ENCODE data around the gene CFL1. TPM values are rescaled to one million over a fixed set of nuclear protein-coding genes. Genes with fewer than 3 reads are reported as not detected.

Gene CFL1
- total RNA-seq, 1 donor from 2014 or later: 1,020 TPM

DNA sequence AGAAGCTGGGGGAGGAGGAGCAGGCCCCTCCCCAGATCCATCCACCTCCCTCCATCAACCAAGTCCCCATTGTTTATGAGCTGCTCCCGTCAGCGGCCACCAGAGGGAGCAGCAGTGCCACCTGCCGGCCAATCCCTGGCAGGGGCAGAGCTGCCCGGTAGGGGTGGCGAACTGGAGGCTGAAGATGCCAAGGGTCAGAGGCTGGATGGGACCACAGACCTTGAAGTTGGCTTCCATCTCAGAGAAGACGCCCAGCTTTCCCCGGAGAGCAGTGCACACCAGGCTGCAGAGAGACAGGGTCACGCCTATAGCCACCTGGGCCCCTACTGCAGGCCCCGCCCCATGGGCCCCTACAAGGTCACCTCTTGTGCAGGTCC, 26.7 kb upstream of the CFL1 start:
- intact Hi-C loops (cut with micrococcal nuclease): loop anchor here (1.0 to 2.0 kb wide), 4 partner anchors 16 to 178 kb away; partner anchors contain the start of genes FOSL1 and MUS81
- peaks cover 29% of the 10 kb centered on the region for H3K36me3 Mint-ChIP-seq (ENCODE audit: low read depth)
- peak overlapping the region; percentile 40 for H3K27ac Mint-ChIP-seq
- peak overlapping the region; percentile 28 for H3K4me3 Mint-ChIP-seq
- no peaks in the 10 kb centered on the region for H3K27me3 Mint-ChIP-seq (ENCODE audit: insufficient read depth)
- peak; percentile 77 for DNase-seq (ENCODE audit: low spot score)
- H3K9me3 Mint-ChIP-seq: no peaks in the 10 kb centered on the region
- peaks cover 54% of the 10 kb centered on the region for H3K4me1 Mint-ChIP-seq (ENCODE audit: low read depth)

DNA sequence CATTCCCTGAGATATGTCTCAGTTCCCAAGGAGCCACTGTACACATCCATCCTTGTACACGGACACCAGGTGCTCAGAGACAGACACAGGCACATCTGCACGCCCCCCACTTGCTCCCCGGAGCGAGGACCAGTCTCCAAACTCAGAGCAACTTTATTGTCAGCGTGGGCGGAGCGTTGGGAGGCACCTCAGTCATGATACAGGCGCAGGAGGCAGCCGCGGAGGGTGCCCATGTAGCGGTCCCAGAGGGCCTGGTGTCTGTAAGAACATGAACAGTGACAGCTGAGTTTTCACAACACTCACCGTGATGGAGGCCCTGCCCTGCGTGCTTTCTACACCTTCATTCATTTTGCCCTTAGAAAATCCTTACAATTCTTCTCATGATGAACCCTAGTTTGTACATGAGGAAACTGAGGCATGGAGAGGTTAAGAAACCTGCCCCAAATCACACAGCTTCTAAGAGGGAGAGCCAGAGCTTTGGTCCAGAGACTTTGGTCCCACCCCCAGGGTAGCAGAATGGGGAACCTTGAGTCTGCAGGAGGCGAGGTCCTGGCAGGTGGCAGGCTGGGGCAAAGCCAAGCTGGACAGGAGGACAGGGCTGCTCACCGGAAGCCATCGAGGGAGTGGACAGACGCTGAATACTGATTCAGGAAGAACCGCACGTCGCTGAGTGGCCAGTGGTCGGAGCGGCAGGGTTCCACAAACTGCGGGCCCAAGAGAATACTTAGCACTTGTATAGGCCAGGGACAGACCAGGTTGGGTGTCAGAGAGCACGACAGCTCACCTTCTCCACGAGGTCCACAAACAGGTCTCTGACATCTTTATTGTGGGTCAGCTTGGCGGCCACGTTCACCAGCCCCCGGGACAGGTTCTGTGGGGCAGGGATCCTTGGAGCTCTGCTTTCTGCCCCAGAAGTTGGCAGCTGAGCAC, 26.1 kb upstream of the CFL1 start:
- Mint-ChIP-seq H3K4me1 (ENCODE audit: low read depth) (peaks cover 54% of the 10 kb centered on the region), H3K27me3 (ENCODE audit: insufficient read depth) (no peaks in the 10 kb centered on the region), H3K27ac (peak overlapping the region; percentile 40), H3K36me3 (ENCODE audit: low read depth) (peaks cover 29% of the 10 kb centered on the region), H3K9me3 (no peaks in the 10 kb centered on the region), H3K4me3 (peak overlapping the region; percentile 28)
- no peak for DNase-seq (ENCODE audit: low spot score)
- intact Hi-C loops (cut with micrococcal nuclease): loop anchor here (1.0 to 2.0 kb wide), 4 partner anchors 17 to 178 kb away; partner anchors contain the start of genes FOSL1 and MUS81

DNA sequence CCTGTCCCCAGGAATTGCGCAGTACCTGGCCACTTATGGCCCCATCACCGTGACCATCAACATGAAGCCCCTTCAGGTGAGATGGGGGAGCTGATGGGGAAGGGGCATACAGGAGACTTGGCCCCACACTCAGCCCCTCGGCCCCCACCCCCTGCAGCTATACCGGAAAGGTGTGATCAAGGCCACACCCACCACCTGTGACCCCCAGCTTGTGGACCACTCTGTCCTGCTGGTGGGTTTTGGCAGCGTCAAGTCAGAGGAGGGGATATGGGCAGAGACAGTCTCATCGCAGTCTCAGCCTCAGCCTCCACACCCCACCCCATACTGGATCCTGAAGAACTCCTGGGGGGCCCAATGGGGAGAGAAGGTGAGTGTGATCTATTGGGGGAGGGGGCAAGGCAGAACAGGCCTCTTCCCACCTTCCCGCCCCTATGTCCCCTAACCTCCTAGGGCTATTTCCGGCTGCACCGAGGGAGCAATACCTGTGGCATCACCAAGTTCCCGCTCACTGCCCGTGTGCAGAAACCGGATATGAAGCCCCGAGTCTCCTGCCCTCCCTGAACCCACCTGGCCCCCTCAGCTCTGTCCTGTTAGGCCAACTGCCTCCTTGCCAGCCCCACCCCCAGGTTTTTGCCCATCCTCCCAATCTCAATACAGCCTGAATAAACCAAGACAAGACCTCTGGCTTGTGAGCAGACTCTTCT, 25.2 kb upstream of the CFL1 start:
- H3K27me3 Mint-ChIP-seq (ENCODE audit: insufficient read depth): no peaks in the 10 kb centered on the region
- H3K9me3 Mint-ChIP-seq: no peaks in the 10 kb centered on the region
- no peak for DNase-seq (ENCODE audit: low spot score)
- H3K27ac Mint-ChIP-seq: no peak overlapping the region
- H3K36me3 Mint-ChIP-seq (ENCODE audit: low read depth): peaks cover 28% of the 10 kb centered on the region
- peaks cover 50% of the 10 kb centered on the region for H3K4me1 Mint-ChIP-seq (ENCODE audit: low read depth)
- intact Hi-C loops (cut with micrococcal nuclease): no loop called here
- H3K4me3 Mint-ChIP-seq: no peak overlapping the region

DNA sequence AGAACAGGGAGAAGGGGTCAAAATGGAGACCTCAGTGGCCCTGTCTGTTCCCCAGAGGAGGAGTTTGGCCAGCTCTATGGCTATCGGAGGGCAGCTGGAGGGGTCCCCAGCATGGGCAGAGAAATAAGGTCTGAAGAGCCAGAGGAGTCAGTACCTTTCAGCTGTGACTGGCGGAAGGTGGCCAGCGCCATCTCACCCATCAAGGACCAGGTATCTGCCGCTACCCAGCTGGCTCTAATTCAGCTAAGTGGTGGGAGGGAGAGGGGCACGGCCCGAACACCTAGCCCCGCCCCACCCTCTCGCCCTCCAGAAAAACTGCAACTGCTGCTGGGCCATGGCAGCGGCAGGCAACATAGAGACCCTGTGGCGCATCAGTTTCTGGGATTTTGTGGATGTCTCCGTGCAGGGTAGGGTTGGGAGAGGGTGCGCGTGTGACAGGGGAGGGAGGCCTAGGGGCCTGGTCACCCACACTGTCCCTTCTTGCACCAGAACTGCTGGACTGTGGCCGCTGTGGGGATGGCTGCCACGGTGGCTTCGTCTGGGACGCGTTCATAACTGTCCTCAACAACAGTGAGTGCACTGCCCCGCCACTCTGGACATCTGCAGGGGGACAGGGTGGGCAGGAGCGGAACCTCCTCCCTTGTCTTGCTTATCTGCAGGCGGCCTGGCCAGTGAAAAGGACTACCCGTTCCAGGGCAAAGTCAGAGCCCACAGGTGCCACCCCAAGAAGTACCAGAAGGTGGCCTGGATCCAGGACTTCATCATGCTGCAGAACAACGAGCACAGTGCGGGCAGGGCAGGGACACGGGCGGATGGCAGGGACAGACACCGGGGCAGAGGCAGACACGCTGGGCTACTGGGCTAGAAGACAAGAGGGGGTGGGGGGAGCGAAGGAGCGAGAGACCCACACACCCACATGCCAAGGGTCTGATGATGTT, 24.4 kb upstream of the CFL1 start:
- H3K27ac Mint-ChIP-seq: no peak overlapping the region
- peaks cover 50% of the 10 kb centered on the region for H3K4me1 Mint-ChIP-seq (ENCODE audit: low read depth)
- H3K27me3 Mint-ChIP-seq (ENCODE audit: insufficient read depth): no peaks in the 10 kb centered on the region
- no peak overlapping the region for H3K4me3 Mint-ChIP-seq
- no peaks in the 10 kb centered on the region for H3K9me3 Mint-ChIP-seq
- no peak for DNase-seq (ENCODE audit: low spot score)
- peaks cover 27% of the 10 kb centered on the region for H3K36me3 Mint-ChIP-seq (ENCODE audit: low read depth)
- intact Hi-C loops (cut with micrococcal nuclease): no loop called here

DNA sequence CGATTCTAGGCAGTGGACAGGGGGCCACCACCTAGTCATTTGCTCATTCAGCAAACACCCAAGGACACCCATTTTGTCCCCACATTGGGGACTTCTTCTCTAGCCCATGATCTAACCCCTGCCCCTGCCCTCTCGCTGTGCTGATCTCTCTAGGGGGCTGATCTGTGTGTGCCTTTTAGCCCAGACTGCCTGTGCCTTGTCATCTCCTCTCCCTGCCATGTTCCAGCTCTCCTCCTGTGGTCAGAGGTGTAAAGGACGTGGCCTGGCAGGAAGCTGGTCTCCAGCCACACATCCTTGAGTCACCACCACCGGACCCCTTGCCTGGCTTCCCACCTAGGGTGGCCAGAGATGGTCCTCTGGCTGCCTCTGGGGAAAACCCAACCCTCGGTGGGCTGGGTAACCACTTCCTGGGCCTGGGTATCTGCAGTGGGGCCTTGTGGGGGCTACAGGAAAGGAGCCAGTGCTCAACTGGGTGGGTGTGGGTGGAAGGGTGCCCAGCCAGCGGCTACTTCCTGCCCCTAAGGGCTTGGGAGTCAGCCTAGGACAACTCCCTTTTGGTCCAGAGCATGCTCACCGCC, 23.0 kb upstream of the CFL1 start:
- DNase-seq (ENCODE audit: low spot score): no peak
- Mint-ChIP-seq H3K36me3 (ENCODE audit: low read depth) (peaks cover 20% of the 10 kb centered on the region), H3K27ac (peak overlapping the region; percentile 86), H3K27me3 (ENCODE audit: insufficient read depth) (no peaks in the 10 kb centered on the region), H3K9me3 (no peaks in the 10 kb centered on the region), H3K4me3 (no peak overlapping the region), H3K4me1 (ENCODE audit: low read depth) (peaks cover 43% of the 10 kb centered on the region)
- intact Hi-C loops (cut with micrococcal nuclease): no loop called here

DNA sequence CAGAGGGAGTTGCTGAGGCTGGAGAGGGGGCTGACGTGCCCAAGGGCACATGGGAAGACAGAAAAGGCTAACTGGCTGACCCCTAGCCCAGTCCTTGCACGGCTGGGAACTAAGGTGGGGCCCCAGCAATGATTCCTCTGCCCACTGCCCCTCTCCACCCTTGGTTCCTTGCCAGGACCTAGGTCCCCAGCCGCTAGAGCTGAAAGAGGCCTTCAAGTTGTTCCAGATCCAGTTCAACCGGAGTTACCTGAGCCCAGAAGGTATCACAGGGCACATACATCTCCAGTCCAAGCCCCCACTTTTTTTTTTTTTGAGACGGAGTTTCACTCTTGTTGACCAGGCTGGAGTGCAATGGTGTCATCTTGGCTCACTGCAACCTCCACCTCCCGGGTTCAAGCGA, 22.0 kb upstream of the CFL1 start:
- H3K36me3 Mint-ChIP-seq (ENCODE audit: low read depth): peaks cover 14% of the 10 kb centered on the region
- intact Hi-C loops (cut with micrococcal nuclease): no loop called here
- H3K27ac Mint-ChIP-seq: no peak overlapping the region
- DNase-seq (ENCODE audit: low spot score): no peak
- peaks cover 36% of the 10 kb centered on the region for H3K4me1 Mint-ChIP-seq (ENCODE audit: low read depth)
- no peaks in the 10 kb centered on the region for H3K9me3 Mint-ChIP-seq
- H3K4me3 Mint-ChIP-seq: no peak overlapping the region
- no peaks in the 10 kb centered on the region for H3K27me3 Mint-ChIP-seq (ENCODE audit: insufficient read depth)

DNA sequence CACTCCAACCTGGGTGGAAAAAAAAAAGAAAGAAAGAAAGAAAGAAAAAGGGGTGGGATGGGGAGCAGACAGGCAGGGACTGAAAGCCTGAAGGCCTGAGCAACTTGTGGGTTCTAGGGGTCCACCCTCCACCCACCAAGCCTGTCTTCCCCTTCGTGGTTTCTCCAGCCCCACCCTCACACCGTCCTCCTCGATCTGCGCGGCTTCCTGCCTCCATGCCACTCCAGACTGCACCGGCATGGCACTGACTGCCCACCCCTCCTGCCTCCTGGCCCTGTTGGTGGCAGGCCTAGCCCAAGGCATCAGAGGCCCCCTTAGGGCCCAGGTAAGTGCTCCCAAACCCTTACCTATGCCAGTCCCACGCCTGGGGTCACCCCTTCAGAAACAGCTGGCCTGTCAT, 21.6 kb upstream of the CFL1 start, which contains the start of gene CTSW:
TSS of gene CTSW (plus strand) at position 221 of the 400 bp plus-strand sequence. CDS start at position 239, 18 bp downstream.
- H3K27me3 Mint-ChIP-seq (ENCODE audit: insufficient read depth): no peaks in the 10 kb centered on the region
- no peaks in the 10 kb centered on the region for H3K9me3 Mint-ChIP-seq
- peak within 1 kb of the TSS; percentile 86 for H3K27ac Mint-ChIP-seq
- H3K4me3 Mint-ChIP-seq: peak within 1 kb of the TSS; percentile 42
- intact Hi-C loops (cut with micrococcal nuclease): no loop called here
- peaks cover 31% of the 10 kb centered on the region for H3K4me1 Mint-ChIP-seq (ENCODE audit: low read depth)
- H3K36me3 Mint-ChIP-seq (ENCODE audit: low read depth): peaks cover 10% of the 10 kb centered on the region
- DNase-seq (ENCODE audit: low spot score): no peak

DNA sequence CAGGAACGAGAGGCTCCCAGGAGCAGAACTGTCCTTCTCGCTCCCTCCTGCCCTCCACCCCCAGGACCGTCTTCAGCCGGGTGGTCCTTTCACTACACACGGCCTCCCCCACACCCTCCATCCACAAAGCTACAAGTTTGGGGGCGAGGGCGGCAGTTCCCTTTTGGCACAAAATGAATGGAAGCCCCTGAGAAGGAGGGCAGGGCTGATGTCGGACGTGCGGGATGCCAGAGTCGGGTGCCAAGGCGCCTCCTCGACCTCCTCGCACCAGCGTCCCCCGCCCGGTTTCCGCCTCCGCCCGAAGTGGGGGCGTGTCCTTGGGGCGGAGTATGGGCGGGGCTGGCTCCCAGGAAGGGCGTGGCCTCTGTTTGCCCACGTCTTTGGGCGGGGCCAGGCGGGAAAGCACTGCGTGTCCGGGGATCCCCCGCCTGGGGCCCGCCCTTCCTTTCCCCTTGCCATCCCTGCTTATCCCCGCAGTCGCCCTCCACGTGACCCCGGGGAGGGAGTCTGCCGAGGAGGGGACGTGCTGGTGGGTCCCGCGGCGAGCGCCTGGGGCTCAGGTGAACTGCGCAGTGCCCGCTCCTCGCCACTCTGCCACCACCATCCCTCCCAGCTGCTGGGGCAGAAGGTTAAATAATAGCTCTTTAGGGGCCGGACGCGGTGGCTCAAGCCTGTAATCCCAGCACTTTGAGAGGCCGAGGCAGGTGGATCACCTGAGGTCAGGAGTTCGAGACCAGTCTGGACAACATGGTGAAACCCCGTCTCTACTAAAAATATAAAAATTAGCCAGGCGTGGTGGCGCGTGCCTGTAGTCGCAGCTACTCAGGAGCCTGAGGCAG, 15.6 kb upstream of the CFL1 start:
- Mint-ChIP-seq H3K27me3 (ENCODE audit: insufficient read depth) (peaks cover 1% of the 10 kb centered on the region), H3K9me3 (no peaks in the 10 kb centered on the region), H3K36me3 (ENCODE audit: low read depth) (no peaks in the 10 kb centered on the region), H3K4me3 (peak overlapping the region; percentile 90), H3K27ac (peak overlapping the region; percentile 72), H3K4me1 (ENCODE audit: low read depth) (peaks cover 16% of the 10 kb centered on the region)
- peak; percentile 97 for DNase-seq (ENCODE audit: low spot score)
- intact Hi-C loops (cut with micrococcal nuclease): loop anchor here (1.0 kb wide), 4 partner anchors 13 to 129 kb away; partner anchors contain the start of genes BANF1, C11orf68, DRAP1 and EIF1AD

DNA sequence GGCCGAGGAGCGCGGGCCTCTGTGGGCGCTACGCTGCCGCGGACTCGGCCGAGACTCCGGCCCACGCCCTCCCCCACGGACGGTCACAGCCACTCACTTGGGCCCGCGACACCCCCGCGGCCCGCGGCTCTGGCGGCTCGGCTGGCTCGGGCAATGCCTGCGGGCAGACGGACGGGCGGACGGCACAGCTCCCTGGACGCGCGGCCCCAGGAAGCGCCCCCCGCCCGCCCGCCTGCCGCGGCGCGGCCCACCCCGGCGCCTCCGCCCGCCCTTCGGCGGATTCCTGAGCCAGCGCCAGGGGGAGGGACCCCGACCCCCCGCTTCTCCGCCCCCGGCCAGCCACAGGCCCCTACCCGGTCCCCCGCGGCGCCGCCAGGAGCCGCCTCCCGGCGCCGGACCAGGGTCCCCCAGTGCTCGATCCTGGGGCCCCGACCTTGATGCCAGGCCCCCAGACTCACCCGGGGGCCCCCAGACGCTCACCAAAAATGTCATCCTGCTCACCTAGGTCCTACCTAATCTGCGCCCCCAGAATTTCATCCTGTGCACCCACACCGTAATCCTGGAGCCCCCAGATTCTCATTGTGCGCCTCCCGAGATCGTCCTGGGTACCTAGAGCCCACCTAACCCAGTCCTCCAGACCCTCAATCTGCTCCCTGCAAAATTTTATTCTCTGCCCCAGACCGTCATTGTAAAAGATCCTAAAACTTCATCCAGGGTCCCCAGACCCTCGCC, 14.8 kb upstream of the CFL1 start, which contains the start of gene EFEMP2:
TSS of gene EFEMP2 (minus strand) at position 215 of the 732 bp plus-strand sequence. CDS start 446 bp downstream, outside the sequence.
- no peaks in the 10 kb centered on the region for H3K36me3 Mint-ChIP-seq (ENCODE audit: low read depth)
- no peak for DNase-seq (ENCODE audit: low spot score)
- H3K27me3 Mint-ChIP-seq (ENCODE audit: insufficient read depth): peaks cover 1% of the 10 kb centered on the region
- peak within 1 kb of the TSS; percentile 90 for H3K4me3 Mint-ChIP-seq
- H3K9me3 Mint-ChIP-seq: no peaks in the 10 kb centered on the region
- intact Hi-C loops (cut with micrococcal nuclease): loop anchor here (1.0 kb wide), 4 partner anchors 12 to 130 kb away; partner anchors contain the start of genes BANF1, C11orf68, DRAP1 and EIF1AD
- peaks cover 16% of the 10 kb centered on the region for H3K4me1 Mint-ChIP-seq (ENCODE audit: low read depth)
- peak within 1 kb of the TSS; percentile 72 for H3K27ac Mint-ChIP-seq

DNA sequence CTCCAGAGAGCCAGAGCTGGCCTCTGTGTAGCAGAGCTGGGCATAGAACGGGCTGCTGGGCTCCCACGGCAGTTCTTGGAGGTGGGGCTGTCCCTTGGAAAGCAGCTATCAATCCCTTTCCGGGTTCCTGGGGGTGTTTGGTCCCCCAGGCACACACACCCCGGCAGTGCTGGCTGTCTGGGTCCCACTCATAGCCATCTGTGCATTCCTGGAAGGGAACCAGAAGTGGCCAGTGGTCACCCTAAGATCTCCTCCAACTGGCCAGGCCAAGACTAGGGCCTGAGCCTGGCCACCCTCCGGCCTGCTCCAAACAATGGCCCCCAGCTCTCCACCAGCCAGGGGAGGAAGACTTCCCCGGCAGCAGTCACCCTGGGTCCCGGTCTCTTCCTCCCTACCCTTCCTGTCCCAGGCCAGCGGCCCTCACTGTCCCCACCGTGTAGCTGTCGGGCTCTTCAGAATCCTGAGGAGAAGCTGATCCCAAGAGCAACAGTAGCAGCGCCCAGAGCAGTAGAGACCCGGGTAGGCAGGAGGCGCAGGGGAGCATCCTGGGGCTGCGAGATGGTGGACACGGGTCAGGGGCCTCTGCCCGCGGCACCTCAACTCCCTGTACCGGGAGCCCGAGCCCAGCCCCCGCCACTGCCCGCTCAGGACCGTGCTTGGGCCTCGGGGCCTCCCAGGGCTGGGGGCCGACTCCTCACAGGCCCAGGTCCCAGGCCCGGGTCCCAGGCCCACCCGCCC, 14.0 kb upstream of the CFL1 start:
- intact Hi-C loops (cut with micrococcal nuclease): no loop called here
- Mint-ChIP-seq H3K9me3 (no peaks in the 10 kb centered on the region), H3K4me3 (peak overlapping the region; percentile 39), H3K36me3 (ENCODE audit: low read depth) (peaks cover 4% of the 10 kb centered on the region), H3K27me3 (ENCODE audit: insufficient read depth) (peaks cover 1% of the 10 kb centered on the region), H3K4me1 (ENCODE audit: low read depth) (peaks cover 16% of the 10 kb centered on the region), H3K27ac (no peak overlapping the region)
- DNase-seq (ENCODE audit: low spot score): no peak
